ENCODE data around the gene WFS1.
A peak's percentile ranks its signal among the peaks of the same experiment; 100 is the strongest.

The WFS1 gene

GRCh38 chr4:6269616-6270511, at the start of gene WFS1:
Gene WFS1 (plus strand): TSS chr4:6269850. CDS start chr4:6277456, 7,606 bp downstream.
- peak; percentile 96 for DNase-seq

DNA sequence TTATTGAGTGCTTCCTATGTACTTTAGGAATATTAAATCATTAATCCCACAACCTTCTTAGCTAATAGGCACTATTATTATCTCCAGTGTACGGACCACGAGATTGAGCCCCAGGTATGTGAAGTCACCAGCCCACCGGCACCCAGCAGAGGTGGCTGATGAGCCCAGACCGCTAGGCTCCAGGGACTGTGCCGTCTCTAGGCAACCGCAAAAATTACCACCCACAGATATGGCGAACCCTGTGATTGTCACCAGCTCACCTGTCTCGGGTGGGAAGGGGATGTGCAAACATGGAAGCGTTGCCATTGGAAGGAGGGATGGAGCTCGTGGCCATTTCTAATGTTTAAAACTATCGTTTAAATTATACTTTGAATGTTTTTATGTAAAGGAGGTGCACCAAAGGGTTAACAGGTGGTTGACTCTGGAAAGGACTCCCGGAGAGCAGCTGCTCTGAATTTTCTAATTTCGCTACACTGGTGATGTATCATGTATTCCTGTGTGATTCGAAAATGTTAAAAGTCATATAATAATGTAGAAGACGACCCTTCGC, 48.3 kb upstream of the WFS1 start:
- peak; percentile 52 for DNase-seq

- peak; percentile 55 for DNase-seq
Measured at GRCh38 chr4:6221851-6222760, 47.5 kb upstream of the WFS1 start.

GRCh38 chr4:6222761-6223292, 46.8 kb upstream of the WFS1 start:
- DNase-seq: peak; percentile 44

DNA sequence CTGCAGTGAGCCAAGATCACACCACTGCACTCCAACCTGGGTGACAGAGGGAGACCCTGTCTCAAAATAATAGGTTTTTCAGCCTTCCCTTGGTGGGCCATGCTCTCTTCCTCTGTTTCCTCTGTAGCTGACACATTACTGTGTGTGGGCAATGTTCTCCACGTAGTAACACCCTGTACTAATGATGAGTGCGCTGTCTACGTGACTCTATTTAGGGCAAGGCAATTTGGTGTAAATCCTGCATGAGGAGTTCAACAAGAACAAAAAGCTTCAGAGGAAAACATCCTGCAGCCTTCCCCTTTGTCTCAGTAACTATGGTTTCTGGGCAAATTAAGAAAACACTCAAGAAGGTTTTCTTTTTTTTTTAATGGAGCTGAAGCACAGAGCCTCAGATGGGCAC, 44.9 kb upstream of the WFS1 start:
- DNase-seq: no peak

- DNase-seq: no peak
Measured at GRCh38 chr4:6225469-6225868, 44.2 kb upstream of the WFS1 start.

- no peak for DNase-seq
Measured at GRCh38 chr4:6226506-6226905, 43.1 kb upstream of the WFS1 start.

DNA sequence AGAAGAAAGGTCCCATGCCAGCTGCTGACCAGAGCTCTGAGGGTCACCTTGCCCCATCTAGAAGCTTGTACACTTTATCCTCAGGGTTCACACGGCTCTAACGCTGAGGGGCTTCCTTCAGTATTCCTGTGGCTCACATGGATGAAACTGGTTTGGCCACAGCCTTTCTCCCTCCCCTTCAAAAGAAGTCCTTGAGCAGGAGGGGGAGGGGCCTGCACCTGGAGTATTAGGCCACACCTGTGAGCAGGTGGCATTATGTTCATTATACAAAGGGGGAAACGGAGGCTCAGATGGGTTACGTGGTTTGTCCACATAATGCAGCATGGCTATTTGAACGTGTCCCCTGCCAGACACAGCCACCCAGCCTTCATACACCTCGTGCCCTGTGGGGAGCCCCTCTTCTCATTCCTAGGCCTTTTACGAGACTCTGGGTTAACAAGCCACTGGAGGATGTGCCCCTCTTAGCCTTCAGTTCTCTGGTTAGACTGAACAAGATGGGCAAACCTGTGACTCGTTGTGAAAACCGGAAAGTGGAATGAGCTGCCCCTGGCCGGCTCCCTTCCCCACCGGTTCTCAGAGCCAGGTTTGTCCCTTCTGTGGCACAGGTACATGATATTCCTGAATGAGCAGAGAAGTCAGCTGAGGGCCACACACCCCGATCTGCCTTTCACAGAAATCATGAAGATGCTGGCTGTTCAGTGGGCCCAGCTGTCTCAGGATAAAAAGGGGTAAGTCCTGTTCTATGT, 42.1 kb upstream of the WFS1 start:
- DNase-seq: no peak

- DNase-seq: no peak
Measured at GRCh38 chr4:6228158-6229067, 41.2 kb upstream of the WFS1 start.

GRCh38 chr4:6229095-6229494, 40.6 kb upstream of the WFS1 start:
- no peak for DNase-seq

GRCh38 chr4:6229671-6230501, 39.8 kb upstream of the WFS1 start:
- DNase-seq: no peak

- no peak for DNase-seq
Measured at GRCh38 chr4:6230502-6230785, 39.2 kb upstream of the WFS1 start.

GRCh38 chr4:6230827-6231662, 38.6 kb upstream of the WFS1 start:
- no peak for DNase-seq

DNA sequence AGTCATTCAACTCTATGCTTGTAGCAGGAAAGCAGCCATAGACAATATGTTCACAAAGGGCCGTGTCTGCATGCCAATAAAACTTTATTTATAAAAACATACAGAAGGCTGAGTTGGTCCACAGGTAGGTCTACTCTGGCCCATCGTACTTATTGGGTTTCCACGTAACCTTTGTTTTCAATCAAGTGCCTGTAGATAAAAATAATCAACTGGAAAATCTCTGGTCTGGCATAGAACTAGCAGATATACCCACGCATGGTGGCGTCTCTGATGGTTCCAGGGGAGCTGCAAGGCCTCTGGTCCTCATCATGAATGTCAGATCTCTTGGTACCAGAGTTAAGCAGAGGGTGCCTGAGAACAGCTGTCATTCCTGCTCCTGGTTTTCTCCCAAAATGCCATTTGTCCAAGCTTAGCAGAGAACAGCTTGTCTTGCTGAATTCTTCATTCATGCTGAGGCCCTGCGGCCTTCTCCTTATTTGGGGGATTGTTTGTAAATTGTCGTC, 37.9 kb upstream of the WFS1 start:
- DNase-seq: no peak

GRCh38 chr4:6232836-6233785, 36.5 kb upstream of the WFS1 start:
- no peak for DNase-seq

DNA sequence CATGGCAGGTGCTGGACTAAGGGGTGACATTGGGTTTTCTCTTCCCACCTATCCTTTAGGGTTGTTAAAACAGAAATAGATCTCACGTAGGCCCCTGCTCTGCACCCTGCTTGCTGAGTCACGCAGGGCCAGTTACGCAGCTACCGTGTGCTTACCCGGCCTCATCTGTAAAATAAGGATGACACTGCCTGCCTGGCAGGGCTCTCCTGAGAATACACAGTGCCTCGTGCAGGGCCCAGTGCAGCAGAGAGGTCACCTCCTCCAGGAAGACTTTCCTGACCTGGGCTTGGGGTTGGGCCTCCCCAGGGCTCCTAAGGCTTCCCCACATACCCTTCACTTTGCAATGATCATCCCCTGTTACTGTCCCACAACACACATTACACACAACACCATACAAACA, 35.7 kb upstream of the WFS1 start:
- no peak for DNase-seq

- no peak for DNase-seq
Measured at GRCh38 chr4:6235012-6235411, 34.6 kb upstream of the WFS1 start.

All from NCI-H526 treated with DMSO at 0.1 percent for 48 hours (cell line).